HepG2 (cell line): ENCODE results near the gene ADGRB2. TPM values are rescaled to one million over a fixed set of nuclear protein-coding genes. Genes with fewer than 3 reads are reported as not detected.
"Not testable (repeated sequence)": the region's sequence is repeated elsewhere in the genome, so short reads cannot be mapped to it uniquely, and the experiment has no call there.

ENCODE experiments used
- ATAC-seq: fragments of 200-7000 bp; cut with Tn5 transposase; 3 replicates; pipeline ENCODE4 v1.9.1; 2020; ENCODE audit warnings: mild to moderate bottlenecking, moderate library complexity
- BruUV-seq: library from RNA; stranded (reverse); fragments of 400-500 nt; replicated peaks from 2 replicates; lab custom pipeline; 2021; lab: Mats Ljungman, UMichigan
- CTCF ChIA-PET: fragments of 300-600 bp; formaldehyde crosslinking; extraction: SDS; loops from one replicate; lab custom pipeline; 2021; ENCODE audit warnings: low total read pairs, inconsistent platforms, low intra/inter-chr PET ratio; lab: Yijun Ruan, JAX
- POLR2A ChIA-PET: fragments of 350-600 bp; sonication (Branson Sonifier 250); formaldehyde crosslinking; loops from one replicate; lab custom pipeline; 2020; ENCODE audit warnings: antibody characterized with exemption, inconsistent platforms; lab: Yijun Ruan, JAX
- DNase-seq: peaks from one replicate; pipeline ENCODE4 v3.0.0-alpha.2; 2015; ENCODE audit warnings: low spot score
- FAIRE-seq: peaks from 3 replicates; lab custom pipeline; 2011; peaks lifted over from hg19 to GRCh38; lab: Jason Lieb, UNC
- H2AFZ ChIP-seq: one replicate; pipeline ENCODE4 v1.6.1; 2011; ENCODE audit warnings: low read length, inconsistent platforms
- H3K27ac ChIP-seq: fragments of 300-600 bp; 3 replicates; pipeline ENCODE4 v1.8.0; 2011; ENCODE audit warnings: mixed run types, mild to moderate bottlenecking, mixed read lengths, low read length, inconsistent platforms; ENCODE audit not compliant: insufficient read depth; ENCODE audit errors: extremely low read length
- H3K27me3 ChIP-seq, 2 experiments: fragments of 200-600 bp in 1 of 2; 2 replicates in 1 of 2; 3 replicates in 1 of 2; pipeline versions ENCODE4 v1.6.0 to v1.8.0; 2011; ENCODE audit warnings: low read length in 2 of 2, mild to moderate bottlenecking in 2 of 2, moderate library complexity in 2 of 2, inconsistent platforms in 1 of 2; ENCODE audit not compliant: insufficient read depth in 2 of 2, control insufficient read depth in 1 of 2
- H3K36me3 ChIP-seq, 2 experiments: fragments of 200-600 bp in 1 of 2; replicated peaks in 1 of 2; 2 replicates in 1 of 2; 3 replicates in 1 of 2; pipeline versions ENCODE4 v1.5.1 to v1.8.0; 2011; ENCODE audit warnings: low read length in 2 of 2, inconsistent platforms in 1 of 2; ENCODE audit not compliant: insufficient read depth in 2 of 2, control insufficient read depth in 1 of 2
- H3K4me1 ChIP-seq: 2 replicates; pipeline ENCODE4 v1.5.1; 2012; ENCODE audit warnings: low read length, inconsistent platforms; ENCODE audit not compliant: insufficient read depth
- H3K4me2 ChIP-seq: 2 replicates; pipeline ENCODE4 v1.6.0; 2011; ENCODE audit warnings: low read depth, low read length, inconsistent platforms
- H3K4me3 ChIP-seq, 3 experiments: fragments of 200-600 bp in 1 of 3; sonication (generic), shearing (Covaris generic) in 1 of 3; replicated peaks in 1 of 3; 2 replicates each; pipeline ENCODE4 v1.5.1; 2011 to 2016; ENCODE audit warnings: low read length in 3 of 3, inconsistent platforms in 2 of 3, low read depth in 2 of 3, mild to moderate bottlenecking in 2 of 3, control low read depth in 1 of 3, mixed read lengths in 1 of 3; ENCODE audit not compliant: insufficient read depth in 1 of 3
- H3K79me2 ChIP-seq: one replicate; pipeline ENCODE4 v1.6.1; 2011; ENCODE audit warnings: low read length, inconsistent platforms; ENCODE audit not compliant: insufficient read depth
- H3K9ac ChIP-seq: 2 replicates; pipeline ENCODE4 v1.6.0; 2011; ENCODE audit warnings: mild to moderate bottlenecking, low read depth, low read length, inconsistent platforms; ENCODE audit not compliant: insufficient read depth
- H3K9me3 ChIP-seq: 2 replicates; pipeline ENCODE4 v1.5.1; 2012; ENCODE audit warnings: mild to moderate bottlenecking, low read length
- H4K20me1 ChIP-seq: 2 replicates; pipeline ENCODE4 v1.6.0; 2011; ENCODE audit warnings: inconsistent platforms, mild to moderate bottlenecking, low read length, moderate library complexity; ENCODE audit not compliant: insufficient read depth
- BHLHE40 ChIP-seq: IDR thresholded peaks from 2 replicates; pipeline ENCODE4 v1.6.1; 2011; ENCODE audit warnings: low read length, improper control_type of control experiment
- ELF4 ChIP-seq: sonication (generic); formaldehyde crosslinking; IDR thresholded peaks from 2 replicates; pipeline ENCODE4 v1.5.0; 2020; ENCODE audit warnings: missing genetic modification reagents, mild to moderate bottlenecking, moderate library complexity, borderline replicate concordance
- HDAC2 ChIP-seq: sonication (generic); formaldehyde crosslinking; IDR thresholded peaks from 2 replicates; pipeline ENCODE4 v1.4.0; 2020; ENCODE audit warnings: missing genetic modification reagents
- RBAK ChIP-seq: sonication (generic); formaldehyde crosslinking; IDR thresholded peaks from 2 replicates; pipeline ENCODE4 v1.5.1; 2020; ENCODE audit warnings: mild to moderate bottlenecking, missing genetic modification reagents
- SP140L ChIP-seq: sonication (generic); formaldehyde crosslinking; IDR thresholded peaks from 2 replicates; pipeline ENCODE4 v1.4.0; 2020; ENCODE audit warnings: missing genetic modification reagents, borderline replicate concordance
- STAG1 ChIP-seq: sonication (generic); formaldehyde crosslinking; IDR thresholded peaks from 2 replicates; pipeline ENCODE4 v1.4.0; 2020; ENCODE audit warnings: missing genetic modification reagents
- ZNF20 ChIP-seq: sonication (generic); formaldehyde crosslinking; IDR thresholded peaks from 2 replicates; pipeline ENCODE4 v1.4.0; 2020; ENCODE audit warnings: mild to moderate bottlenecking, moderate library complexity, missing genetic modification reagents
- WGBS: methylation state at CpG from one replicate; pipeline ENCODE4 v1.1.6; 2017; ENCODE audit warnings: low lambda C conversion rate; 5-methylcytosine and 5-hydroxymethylcytosine counted together
- in situ Hi-C: cut with HindIII; loops from 2 replicates; pipeline ENCODE4 v1.10.0; 2017; ENCODE audit warnings: low pct_unique_long_range_greater_than_20kb; ENCODE audit not compliant: extremely low pct_ligation_motif_present
- intact Hi-C: fragments of 100-400 bp; cut with micrococcal nuclease; formaldehyde crosslinking; loops from one replicate; pipeline ENCODE4 v1.10.0; 2022; ENCODE audit not compliant: unreplicated experiment
- polyA plus RNA-seq, 8 experiments: library from polyadenylated mRNA; depleted of rRNA in 3 of 8; stranded (reverse) in 7 of 8; unstranded in 1 of 8; fragments of >200 nt; fragmentation: Illumina TruSeq in 4 of 8; extraction: Trizol in 4 of 8; gene quantifications; 2 replicates each; pipeline versions ENCODE4 v1.2.1 to v1.2.3, GENCODE V29; 2011 to 2016; ENCODE audit warnings: low read depth in 4 of 8, missing spikeins in 1 of 8, mixed read lengths in 1 of 8; ENCODE audit not compliant: insufficient read depth in 1 of 8
- total RNA-seq, 5 experiments: library from RNA; depleted of rRNA; stranded (reverse); fragments of >200 nt; fragmentation: Illumina TruSeq; extraction: Trizol; gene quantifications; 2 replicates each; pipeline ENCODE4 v1.2.3, GENCODE V29; 2016; ENCODE audit warnings: low read depth in 1 of 5
- TF ChIP-seq, protein P1 (sequence below): sonication (generic); formaldehyde crosslinking; IDR thresholded peaks from 2 replicates; pipeline ENCODE4 v1.5.0; 2020; ENCODE audit warnings: mild to moderate bottlenecking, missing genetic modification reagents, moderate library complexity

The ADGRB2 gene
- total and polyA plus RNA-seq, 2 of the 13 experiments (the other 11 are each of a cell fraction or from before 2014, with no cell fraction given) = 0.03 to 0.09 TPM

- no peak overlapping the region for H3K4me3 ChIP-seq
- in situ Hi-C loops = no loop called here
- no peak for TF ChIP-seq RBAK (CRISPR knock-in tag)
- TF ChIP-seq BHLHE40 = peak; percentile 80
- TF ChIP-seq, all 625 proteins: peak for 1
- 4% methylated on average over 11 of the region's 11 CpGs for WGBS
- peaks cover 2 to 18% of the 10 kb centered on the region in 2 experiments; a peak in 3 of 5 replicates for H3K27me3 ChIP-seq
- H3K4me2 ChIP-seq = no peak overlapping the region
- ChIA-PET CTCF (no interaction called here), POLR2A (no interaction called here)
- intact Hi-C loops = no loop called here
- no peak overlapping the region for H3K9ac ChIP-seq
- DNase-seq (no peak), ATAC-seq (0 out of 3 replicates have a peak, but pooled peaks have one; percentile 8), FAIRE-seq (no peak)
- BruUV-seq = no TSS peak
- no peak overlapping the region for H3K27ac ChIP-seq
- H3K9me3 ChIP-seq = no peaks in the 10 kb centered on the region
- H2AFZ ChIP-seq = no peak overlapping the region
- H4K20me1 ChIP-seq = no peaks in the 10 kb centered on the region
- H3K4me1 ChIP-seq = peaks cover 55% of the 10 kb centered on the region
- no peaks in the 10 kb centered on the region for H3K79me2 ChIP-seq
- no peaks in the 10 kb centered on the region for H3K36me3 ChIP-seq
Measured at GRCh38 chr1:31708324-31708723, 55.8 kb downstream of the ADGRB2 start.

GRCh38 chr1:31707711-31708110 is 56.4 kb downstream of the ADGRB2 start:
- no peak overlapping the region for H2AFZ ChIP-seq
- WGBS = 13% methylated on average over 5 of the region's 5 CpGs
- H3K4me3 ChIP-seq = no peak overlapping the region
- peaks cover 55% of the 10 kb centered on the region for H3K4me1 ChIP-seq
- ChIA-PET POLR2A (no interaction called here), CTCF (interaction anchor here (1.2 kb wide), 1 partner anchor 44 kb away, joined by 3 read pairs; no protein-coding TSS in a partner anchor)
- in situ Hi-C loops (no loop called here), intact Hi-C loops (no loop called here)
- no peak for ATAC-seq
- TF ChIP-seq, protein P1, sequence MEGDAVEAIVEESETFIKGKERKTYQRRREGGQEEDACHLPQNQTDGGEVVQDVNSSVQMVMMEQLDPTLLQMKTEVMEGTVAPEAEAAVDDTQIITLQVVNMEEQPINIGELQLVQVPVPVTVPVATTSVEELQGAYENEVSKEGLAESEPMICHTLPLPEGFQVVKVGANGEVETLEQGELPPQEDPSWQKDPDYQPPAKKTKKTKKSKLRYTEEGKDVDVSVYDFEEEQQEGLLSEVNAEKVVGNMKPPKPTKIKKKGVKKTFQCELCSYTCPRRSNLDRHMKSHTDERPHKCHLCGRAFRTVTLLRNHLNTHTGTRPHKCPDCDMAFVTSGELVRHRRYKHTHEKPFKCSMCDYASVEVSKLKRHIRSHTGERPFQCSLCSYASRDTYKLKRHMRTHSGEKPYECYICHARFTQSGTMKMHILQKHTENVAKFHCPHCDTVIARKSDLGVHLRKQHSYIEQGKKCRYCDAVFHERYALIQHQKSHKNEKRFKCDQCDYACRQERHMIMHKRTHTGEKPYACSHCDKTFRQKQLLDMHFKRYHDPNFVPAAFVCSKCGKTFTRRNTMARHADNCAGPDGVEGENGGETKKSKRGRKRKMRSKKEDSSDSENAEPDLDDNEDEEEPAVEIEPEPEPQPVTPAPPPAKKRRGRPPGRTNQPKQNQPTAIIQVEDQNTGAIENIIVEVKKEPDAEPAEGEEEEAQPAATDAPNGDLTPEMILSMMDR (CRISPR knock-in tag) = peak; percentile 10; the same call in 1 of the 2 replicates
- no peak for TF ChIP-seq SP140L
- TF ChIP-seq HDAC2 (CRISPR knock-in tag) = no peak
- no peak for TF ChIP-seq ZNF20 (CRISPR knock-in tag)
- no peak for TF ChIP-seq ELF4
- TF ChIP-seq STAG1 (CRISPR knock-in tag) = 0 out of 2 replicates have a peak, but pooled peaks have one; percentile 19
- H4K20me1 ChIP-seq = no peaks in the 10 kb centered on the region
- H3K27ac ChIP-seq = no peak overlapping the region
- H3K9me3 ChIP-seq = no peaks in the 10 kb centered on the region
- H3K79me2 ChIP-seq = no peaks in the 10 kb centered on the region
- FAIRE-seq = no peak
- DNase-seq = no peak
- H3K4me2 ChIP-seq = no peak overlapping the region
- H3K9ac ChIP-seq = no peak overlapping the region
- no TSS peak for BruUV-seq
- H3K36me3 ChIP-seq = no peaks in the 10 kb centered on the region
- peaks cover 2 to 18% of the 10 kb centered on the region in 2 experiments; a peak in 3 of 5 replicates for H3K27me3 ChIP-seq

GRCh38 chr1:31707059-31707600 is 57.0 kb downstream of the ADGRB2 start:
- FAIRE-seq, H3K27ac ChIP-seq, H3K4me2 ChIP-seq, H3K9me3 ChIP-seq, H2AFZ ChIP-seq, H3K4me3 ChIP-seq, BruUV-seq, DNase-seq, H3K9ac ChIP-seq, in situ Hi-C loops, intact Hi-C loops, H4K20me1 ChIP-seq, H3K79me2 ChIP-seq, ATAC-seq, H3K36me3 ChIP-seq, POLR2A ChIA-PET: not testable (repeated sequence)
- WGBS = 62% methylated on average over 4 of the region's 4 CpGs
- Histone ChIP-seq H3K4me1 (peaks cover 55% of the 10 kb centered on the region), H3K27me3 (peaks cover 2 to 18% of the 10 kb centered on the region in 2 experiments; a peak in 3 of 5 replicates)
- CTCF ChIA-PET = interaction anchor here (1.2 kb wide), 1 partner anchor 43 kb away, joined by 3 read pairs; no protein-coding TSS in a partner anchor
